Uterus (tissue), 2 donors: ENCODE results near the gene C17orf107.

Source experiments
- CTCF ChIP-seq, 4 experiments: fragments of 200-600 bp in 2 of 4; fragments of 450-650 bp in 2 of 4; sonication (generic) in 2 of 4; IDR thresholded peaks; one replicate each; pipeline ENCODE4 v1.5.1; 2016 to 2019; ENCODE audit warnings: antibody characterized with exemption in 4 of 4, mild to moderate bottlenecking in 2 of 4, moderate library complexity in 1 of 4
- POLR2A ChIP-seq, 2 donors: fragments of 450-650 bp; IDR thresholded peaks; one replicate each; pipeline ENCODE4 v1.6.1; 2016; ENCODE audit warnings: antibody characterized with exemption in 2 of 2, mild to moderate bottlenecking in 1 of 2, moderate library complexity in 1 of 2

GRCh38 chr17:4944554-4945175 is 45.3 kb downstream of the C17orf107 start:
- TF ChIP-seq POLR2A (IDR thresholded peaks at IDR 0.05) (no peak), CTCF (IDR thresholded peaks at IDR 0.05) (no peak)
